ENCODE measurements around the gene ACAP3.
A peak's percentile ranks its signal among the peaks of the same experiment; 100 is the strongest.

Gene ACAP3

GRCh38 chr1:1313500-1314236, 5.9 kb upstream of the ACAP3 start:
- no peak for DNase-seq

GRCh38 chr1:1312450-1313314, 5.0 kb upstream of the ACAP3 start:
- DNase-seq, result no peak

- no peak for DNase-seq
These were observed 3.7 kb upstream of the ACAP3 start for GRCh38 chr1:1311107-1312104.

GRCh38 chr1:1310476-1311053, 2.8 kb upstream of the ACAP3 start:
- no peak for DNase-seq

- no peak for DNase-seq
These were observed 2.3 kb upstream of the ACAP3 start for GRCh38 chr1:1310109-1310385.

GRCh38 chr1:1309251-1310108, 1.8 kb upstream of the ACAP3 start:
- DNase-seq, result no peak

- peak in 1 of 6 experiments; percentile 41 for DNase-seq
These were observed 1.1 kb upstream of the ACAP3 start for GRCh38 chr1:1308756-1309250.

- no peak for DNase-seq
These were observed 338 bp downstream of the ACAP3 start for GRCh38 chr1:1307261-1307922.

- peak in 1 of 6 experiments; percentile 16 for DNase-seq
These were observed 969 bp downstream of the ACAP3 start for GRCh38 chr1:1306661-1307260.

- no peak for DNase-seq
These were observed 1.6 kb downstream of the ACAP3 start for GRCh38 chr1:1306070-1306660.

GRCh38 chr1:1305300-1306069, 2.2 kb downstream of the ACAP3 start:
- peak; percentile 20 to 60 (median 46) for DNase-seq

GRCh38 chr1:1304331-1305299, 3.1 kb downstream of the ACAP3 start:
- no peak for DNase-seq

- DNase-seq, result no peak
These were observed 4.0 kb downstream of the ACAP3 start for GRCh38 chr1:1303736-1304135.

- no peak for DNase-seq
These were observed 4.7 kb downstream of the ACAP3 start for GRCh38 chr1:1302951-1303509.

- no peak for DNase-seq
These were observed 5.7 kb downstream of the ACAP3 start for GRCh38 chr1:1302006-1302430.

GRCh38 chr1:1300352-1300739, 7.4 kb downstream of the ACAP3 start:
- no peak for DNase-seq

- DNase-seq, result peak in 3 of 6 experiments; percentile 10 to 26 (median 15)
These were observed 7.9 kb downstream of the ACAP3 start for GRCh38 chr1:1299686-1300351.
